Esophagus mucosa (tissue), 1 donor: Measurements from ENCODE around the gene ITPR1. TPM values are rescaled to one million over a fixed set of nuclear protein-coding genes. Genes with fewer than 3 reads are reported as not detected.

ENCODE experiments used
- ATAC-seq: fragments of 200-7000 bp; cut with Tn5 transposase; one replicate; pipeline ENCODE4 v1.9.1; 2020
- total RNA-seq: library from RNA; stranded (reverse); gene quantifications from one replicate; pipeline ENCODE4 v1.2.4, GENCODE V29; 2023
- donor health status: DM: yes; HTN: yes; CAD: no.

The ITPR1 gene
- total RNA-seq, 1 donor from 2014 or later = 12.7 TPM

DNA sequence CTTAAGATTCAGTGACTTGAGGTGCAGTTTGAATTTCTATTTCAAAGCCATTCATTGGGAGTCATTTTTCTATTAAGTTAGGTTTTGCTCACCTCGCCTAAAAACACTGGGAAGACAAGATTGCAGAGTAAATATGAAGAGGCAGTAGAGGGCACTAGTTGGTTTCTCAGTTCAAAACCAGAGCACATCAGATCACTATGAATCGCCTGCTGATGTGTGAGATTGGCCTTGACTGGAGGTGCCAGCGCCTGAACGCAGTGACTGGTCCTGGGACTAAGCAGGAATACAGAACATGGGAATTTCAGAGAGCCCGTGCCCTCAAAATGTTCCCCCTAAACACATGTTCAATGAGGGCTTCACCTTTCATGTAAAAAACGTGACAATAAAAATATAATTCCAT is 229.0 kb downstream of the ITPR1 start:
- peak; percentile 83 for ATAC-seq

DNA sequence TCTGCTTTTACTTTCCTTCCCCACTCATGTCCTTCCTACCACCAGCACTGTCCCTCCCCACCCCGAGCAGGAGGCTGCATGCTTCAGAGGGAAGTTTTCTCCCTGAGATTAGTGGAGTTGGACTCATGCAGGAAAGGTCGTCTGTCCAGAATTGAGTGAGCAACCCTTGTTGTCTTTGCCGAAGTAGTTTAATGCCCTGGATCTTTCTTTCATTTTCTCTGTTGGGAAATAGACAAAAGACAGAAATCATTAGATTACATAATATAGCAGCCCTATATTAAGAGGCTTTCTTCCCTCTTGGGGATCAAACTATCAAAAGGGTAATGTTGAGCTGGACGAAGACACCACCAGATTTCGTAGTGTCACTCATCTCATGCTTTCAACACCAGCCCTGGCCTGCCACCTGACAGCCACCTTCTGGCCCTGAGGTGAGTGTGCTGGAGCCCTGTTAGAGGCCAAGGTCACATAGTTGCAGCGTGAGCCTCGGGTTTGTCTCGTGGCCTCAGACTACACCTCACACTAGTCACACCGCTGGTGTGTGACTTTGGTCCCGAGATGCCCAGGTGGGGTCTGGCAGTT is 231.0 kb downstream of the ITPR1 start:
- peak; percentile 37 for ATAC-seq

GRCh38 chr3:4726549-4726948 is 233.4 kb downstream of the ITPR1 start:
- no peak for ATAC-seq

- ATAC-seq = no peak
Observed at GRCh38 chr3:4729061-4729973, 236.2 kb downstream of the ITPR1 start.

DNA sequence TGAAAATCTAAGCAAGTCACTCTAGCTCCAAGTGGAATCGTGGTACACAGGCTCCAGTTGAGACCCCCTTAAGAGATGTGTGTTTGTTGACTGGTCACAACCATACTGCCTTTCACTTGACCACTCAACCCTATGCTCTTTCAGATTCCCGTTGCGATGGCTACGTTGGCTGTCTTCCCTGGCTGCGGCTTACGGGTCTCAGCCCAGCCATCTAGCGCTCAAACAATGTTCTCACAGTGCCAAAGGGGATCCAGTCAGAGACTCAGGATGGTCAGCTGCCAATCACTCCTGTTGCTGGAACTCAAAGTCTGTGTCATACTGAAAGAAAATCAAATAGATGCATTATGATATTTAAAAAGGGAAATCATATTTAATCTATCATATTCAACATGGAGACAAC is 237.6 kb downstream of the ITPR1 start:
- ATAC-seq = no peak

DNA sequence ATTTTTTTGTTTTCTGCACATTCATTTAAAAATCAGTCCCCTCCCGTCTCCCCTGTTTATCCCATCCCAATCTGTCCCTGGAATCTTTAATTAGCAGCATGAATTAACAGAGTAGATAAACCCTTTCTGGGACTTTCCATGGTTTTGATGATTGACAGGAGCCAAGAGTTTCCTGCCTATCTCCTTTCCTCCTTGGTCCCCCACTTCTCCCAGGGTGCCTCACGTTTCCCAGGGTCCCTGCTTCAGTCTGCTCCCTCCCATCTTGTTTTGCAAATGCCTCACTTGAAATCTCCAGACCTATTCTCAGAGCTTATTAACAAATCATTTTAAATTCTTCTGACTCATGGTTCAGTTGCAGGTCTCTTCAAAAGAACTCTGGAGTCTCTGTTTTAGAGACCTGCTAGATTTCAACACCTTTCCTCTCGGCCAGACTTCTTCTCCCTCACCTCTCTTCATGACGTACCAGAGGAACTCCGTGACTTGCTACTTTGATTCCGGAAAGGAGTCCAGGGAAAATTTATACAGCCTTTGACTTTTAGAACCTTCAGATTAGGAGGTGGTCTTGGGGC is 238.5 kb downstream of the ITPR1 start:
- no peak for ATAC-seq

DNA sequence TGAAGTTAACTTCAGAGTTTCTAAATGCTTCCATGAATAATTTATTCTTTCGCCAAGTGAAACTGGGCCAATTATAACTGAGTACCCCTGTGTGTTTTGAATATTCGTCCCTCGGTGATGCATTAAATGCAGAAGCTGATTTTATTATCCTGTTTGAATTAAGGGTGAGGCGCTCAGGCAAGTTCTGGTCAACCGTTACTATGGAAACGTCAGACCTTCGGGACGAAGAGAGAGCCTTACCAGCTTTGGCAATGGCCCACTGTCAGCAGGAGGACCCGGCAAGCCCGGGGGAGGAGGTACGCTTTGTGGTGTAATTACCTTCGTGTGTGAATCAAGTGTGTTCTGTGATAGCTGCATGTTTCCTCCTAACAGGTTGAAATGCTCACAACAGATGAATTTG is 239.8 kb downstream of the ITPR1 start:
- ATAC-seq = no peak

GRCh38 chr3:4734454-4734853 is 241.3 kb downstream of the ITPR1 start:
- no peak for ATAC-seq

DNA sequence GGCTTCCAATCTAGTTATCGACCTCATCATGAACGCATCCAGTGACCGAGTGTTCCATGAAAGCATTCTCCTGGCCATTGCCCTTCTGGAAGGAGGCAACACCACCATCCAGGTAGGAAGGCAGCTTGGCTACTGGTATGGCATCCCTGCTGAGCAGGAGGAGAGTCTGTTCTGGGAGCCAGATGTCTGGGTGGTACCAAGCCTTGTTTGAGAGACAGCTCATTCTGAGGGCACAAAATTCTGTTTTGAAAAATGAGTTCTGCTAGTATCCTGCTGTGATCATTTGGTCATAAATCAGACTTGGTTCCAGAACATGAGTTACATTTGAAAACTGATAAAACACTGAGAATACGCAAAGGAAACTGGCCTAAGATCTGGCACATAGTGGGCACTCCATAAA is 242.1 kb downstream of the ITPR1 start:
- ATAC-seq = no peak

DNA sequence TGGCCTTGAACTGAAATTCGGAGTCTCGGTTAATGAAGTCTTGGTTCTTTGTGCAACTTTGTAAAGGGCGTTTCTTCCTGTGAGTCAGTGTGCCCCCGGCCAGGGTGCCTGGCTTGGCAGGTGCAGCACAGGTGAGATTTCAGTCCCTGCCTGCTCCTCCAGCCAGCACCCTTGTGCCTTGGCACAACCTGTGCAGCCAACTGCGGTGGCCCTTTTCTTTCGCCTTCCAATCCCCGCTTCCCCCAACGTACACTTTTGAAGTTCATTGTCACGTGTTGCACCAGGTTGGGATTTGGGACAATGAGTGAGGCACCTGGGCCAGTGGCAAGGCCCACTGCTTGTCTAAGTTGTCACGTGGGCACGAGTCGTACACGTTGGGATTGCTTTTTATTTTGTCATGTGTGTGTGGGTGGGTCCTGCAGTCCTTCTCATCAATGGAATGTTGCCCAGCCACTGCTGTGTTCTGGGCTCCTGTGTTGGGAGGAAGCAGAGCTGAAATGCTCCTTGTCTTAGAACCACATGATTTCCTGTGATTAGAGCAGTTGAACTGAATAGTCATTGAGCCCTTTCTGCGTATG is 243.2 kb downstream of the ITPR1 start:
- ATAC-seq = peak; percentile 94

DNA sequence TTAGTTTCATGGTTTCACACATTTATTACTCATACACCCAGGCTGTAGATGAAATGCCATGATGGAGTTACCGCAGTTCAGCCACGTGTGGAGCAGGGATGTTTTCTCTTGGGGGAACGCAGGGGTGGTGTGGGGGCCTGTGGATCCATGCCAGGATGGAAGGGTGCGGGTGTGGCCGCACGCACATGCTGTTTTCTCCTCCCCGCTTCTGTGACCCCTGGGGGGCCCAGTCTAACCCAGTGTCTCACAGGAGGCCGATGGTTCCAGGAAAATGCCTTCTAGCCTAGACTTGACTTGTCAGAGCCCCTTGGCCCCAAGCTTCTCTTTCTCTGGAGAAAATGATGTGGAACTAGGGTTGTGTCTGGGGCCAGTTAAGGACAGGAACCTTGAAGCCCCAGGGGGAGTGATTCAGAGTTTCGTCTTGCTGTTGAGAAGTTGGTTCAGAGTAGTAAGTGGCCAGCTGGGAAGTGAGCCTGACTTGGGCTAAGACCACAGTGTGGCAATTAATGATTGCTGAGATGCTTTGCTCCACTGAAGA is 245.7 kb downstream of the ITPR1 start:
- ATAC-seq = no peak

DNA sequence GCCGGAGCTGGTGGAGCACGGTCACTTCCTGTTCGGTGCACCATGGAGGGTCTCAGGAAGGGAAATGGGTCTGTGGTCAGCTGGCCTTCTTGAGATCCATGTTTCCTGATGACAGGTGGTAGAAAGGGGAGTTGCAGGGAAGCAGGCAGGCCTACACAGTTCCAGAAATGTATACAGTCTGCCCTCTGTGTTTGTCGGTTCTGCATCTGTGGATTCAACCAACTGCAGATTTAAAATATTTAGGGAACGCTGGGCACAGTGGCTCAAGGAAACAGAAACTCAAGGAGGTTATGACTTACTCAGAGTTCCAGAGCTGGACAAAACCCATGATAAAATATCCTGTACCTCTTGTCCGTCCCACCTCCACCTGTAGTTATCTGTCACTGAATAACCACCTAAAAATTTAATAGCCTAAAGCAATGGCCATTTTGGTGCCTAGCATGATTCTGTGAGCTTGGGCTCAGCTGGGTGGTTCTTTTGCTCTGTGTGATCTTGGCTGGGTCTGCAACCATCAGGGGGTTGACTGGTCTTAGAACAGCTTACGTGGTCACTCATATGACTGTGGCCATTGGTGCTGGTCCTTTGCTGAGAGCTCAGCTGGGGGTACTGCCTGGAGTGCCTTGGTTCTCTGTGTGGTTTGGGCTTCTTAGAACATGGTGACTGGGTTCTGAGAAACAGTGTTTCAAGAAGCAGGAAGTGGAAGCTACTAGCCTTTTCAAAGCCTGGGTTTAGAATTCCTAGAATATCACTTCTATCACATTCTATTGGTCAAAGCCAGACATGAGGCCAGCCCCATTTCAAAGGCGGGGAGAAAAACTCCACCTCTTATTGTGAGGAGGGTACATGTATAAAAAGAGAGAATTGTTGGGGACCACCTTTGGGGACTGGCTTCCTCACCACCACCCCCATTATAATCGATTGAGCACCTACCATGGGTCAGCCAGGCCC is 246.4 kb downstream of the ITPR1 start:
- ATAC-seq = no peak

DNA sequence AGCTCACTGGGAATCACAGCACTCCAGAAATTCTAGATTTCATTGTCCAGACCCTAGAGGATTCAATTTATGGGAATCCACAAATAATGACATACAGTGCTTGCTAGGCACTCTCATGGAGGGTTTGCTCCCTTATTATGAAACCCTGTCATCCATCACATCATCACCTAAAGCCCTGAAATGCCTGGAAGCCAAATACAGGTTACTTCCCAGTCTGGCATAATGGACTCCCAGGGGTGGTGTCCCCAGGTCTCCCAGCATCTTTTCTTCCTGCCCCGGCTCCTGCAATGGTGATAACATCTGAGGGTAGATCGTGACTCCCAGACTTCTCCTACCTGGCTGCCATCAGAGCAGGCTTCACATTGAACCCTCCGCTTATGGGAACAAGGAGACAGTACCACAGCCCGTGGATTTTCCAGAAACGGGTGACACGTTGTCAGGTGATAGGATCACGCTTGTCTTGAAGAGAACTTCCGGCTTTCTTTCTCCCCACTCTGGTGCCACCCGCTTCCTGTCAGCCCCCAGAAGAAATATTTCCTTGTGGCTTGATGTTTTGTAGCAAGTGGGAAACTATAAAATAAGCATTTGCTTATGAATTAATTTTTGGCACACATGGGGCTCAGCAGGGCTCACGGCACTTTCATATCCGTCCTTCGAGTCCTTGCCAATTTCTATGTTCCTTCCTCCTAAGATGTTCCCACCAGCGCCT is 247.4 kb downstream of the ITPR1 start:
- no peak for ATAC-seq

GRCh38 chr3:4741106-4741403 is 247.9 kb downstream of the ITPR1 start:
- ATAC-seq = no peak

- peak; percentile 91 for ATAC-seq
Observed at GRCh38 chr3:4741404-4742307, 248.5 kb downstream of the ITPR1 start.

GRCh38 chr3:4742359-4742758 is 249.2 kb downstream of the ITPR1 start:
- ATAC-seq = no peak

DNA sequence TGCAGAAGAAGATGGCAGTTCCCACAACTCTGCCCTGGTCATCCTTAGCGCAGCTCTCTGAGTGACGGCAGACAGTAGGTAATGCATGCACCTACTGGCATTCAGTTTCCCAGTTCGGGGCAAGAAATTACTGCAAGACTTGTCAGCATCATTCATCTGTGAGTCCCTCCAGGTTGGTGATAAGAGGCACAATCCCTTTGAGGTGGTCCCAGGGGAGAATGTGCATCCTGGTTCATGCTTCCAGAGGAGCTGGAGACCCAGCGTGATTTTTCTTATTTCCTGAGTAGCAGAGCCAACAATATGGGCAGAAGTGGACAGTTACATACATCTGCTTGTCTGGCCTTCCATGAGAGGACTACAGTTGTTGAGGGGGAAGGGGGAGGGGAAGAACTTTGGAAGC is 250.2 kb downstream of the ITPR1 start:
- no peak for ATAC-seq

- no peak for ATAC-seq
Observed at GRCh38 chr3:4744405-4745234, 251.5 kb downstream of the ITPR1 start.

GRCh38 chr3:4745235-4745610 is 252.1 kb downstream of the ITPR1 start:
- no peak for ATAC-seq
